ENCODE results near the gene COX5B. TPM values are rescaled to one million over a fixed set of nuclear protein-coding genes. Genes with fewer than 3 reads are reported as not detected.
A peak's percentile ranks its signal among the peaks of the same experiment; 100 is the strongest.

The COX5B gene
- polyA plus RNA-seq, 1 donor (not counting 4 experiments of a cell fraction or from before 2014, with no cell fraction given): 311 TPM

- Histone ChIP-seq H3K4me3 (ENCODE audit: control insufficient read depth in 2 of 3, extremely low read depth in 1 of 3, insufficient read depth in 2 of 3, low read depth in 1 of 3, low read length in 3 of 3) (peak overlapping the region; percentile 65 to 87 (median 82)), H3K9me1 (ENCODE audit: control insufficient read depth, extremely low read depth, insufficient read depth, low read length) (no peaks in the 10 kb centered on the region), H3K27me3 (ENCODE audit: control insufficient read depth, extremely low read depth, insufficient read depth, low read length) (no peaks in the 10 kb centered on the region), H4K20me1 (ENCODE audit: control insufficient read depth, extremely low read depth, insufficient read depth, low read length) (no peaks in the 10 kb centered on the region), H3K4me2 (ENCODE audit: control insufficient read depth, extremely low read depth, insufficient read depth, low read depth, low read length) (peak overlapping the region; percentile 74), H3K4me1 (ENCODE audit: control insufficient read depth, extremely low read depth, insufficient read depth, low read length) (peaks cover 9% of the 10 kb centered on the region), H3K27ac (ENCODE audit: control insufficient read depth, insufficient read depth, low read length) (peak overlapping the region; percentile 89), H2AFZ (ENCODE audit: control insufficient read depth, low read length) (peak overlapping the region; percentile 30), H3K36me3 (ENCODE audit: control insufficient read depth in 2 of 2, extremely low read depth in 1 of 2, insufficient read depth in 2 of 2, low read length in 2 of 2) (peaks cover 11 to 14% of the 10 kb centered on the region in 2 experiments), H3K9ac (ENCODE audit: control insufficient read depth, extremely low read depth, insufficient read depth, low read length) (peak overlapping the region; percentile 83), H3K9me3 (ENCODE audit: control insufficient read depth, low read depth, low read length) (no peaks in the 10 kb centered on the region), H3K79me2 (ENCODE audit: control insufficient read depth, insufficient read depth, low read length) (peaks cover 26% of the 10 kb centered on the region)
- FAIRE-seq (peak; percentile 49), DNase-seq (ENCODE audit: low read depth, low spot score) (no peak)
- dilution Hi-C loops (cut with MboI; ENCODE audit: extremely low pct_ligation_motif_present, low sequenced_read_pairs): no loop called here
- no peak for TF ChIP-seq EZH2 (IDR thresholded peaks at IDR 0.05; ENCODE audit: low read length)
These were observed 17.2 kb downstream of the COX5B start for GRCh38 chr2:97662895-97663625.

- Histone ChIP-seq H3K4me3 (ENCODE audit: control insufficient read depth in 2 of 3, extremely low read depth in 1 of 3, insufficient read depth in 2 of 3, low read depth in 1 of 3, low read length in 3 of 3) (peak overlapping the region; percentile 65 to 87 (median 82)), H3K9me1 (ENCODE audit: control insufficient read depth, extremely low read depth, insufficient read depth, low read length) (no peaks in the 10 kb centered on the region), H2AFZ (ENCODE audit: control insufficient read depth, low read length) (peak overlapping the region; percentile 30), H3K27me3 (ENCODE audit: control insufficient read depth, extremely low read depth, insufficient read depth, low read length) (no peaks in the 10 kb centered on the region), H3K9me3 (ENCODE audit: control insufficient read depth, low read depth, low read length) (no peaks in the 10 kb centered on the region), H3K9ac (ENCODE audit: control insufficient read depth, extremely low read depth, insufficient read depth, low read length) (peak overlapping the region; percentile 83), H3K4me2 (ENCODE audit: control insufficient read depth, extremely low read depth, insufficient read depth, low read depth, low read length) (peak overlapping the region; percentile 74), H3K36me3 (ENCODE audit: control insufficient read depth in 2 of 2, extremely low read depth in 1 of 2, insufficient read depth in 2 of 2, low read length in 2 of 2) (peaks cover 6 to 9% of the 10 kb centered on the region in 2 experiments), H3K27ac (ENCODE audit: control insufficient read depth, insufficient read depth, low read length) (peak overlapping the region; percentile 89), H3K79me2 (ENCODE audit: control insufficient read depth, insufficient read depth, low read length) (peaks cover 26% of the 10 kb centered on the region), H4K20me1 (ENCODE audit: control insufficient read depth, extremely low read depth, insufficient read depth, low read length) (no peaks in the 10 kb centered on the region), H3K4me1 (ENCODE audit: control insufficient read depth, extremely low read depth, insufficient read depth, low read length) (peaks cover 9% of the 10 kb centered on the region)
- FAIRE-seq (no peak), DNase-seq (ENCODE audit: low read depth, low spot score) (no peak)
- dilution Hi-C loops (cut with MboI; ENCODE audit: extremely low pct_ligation_motif_present, low sequenced_read_pairs): no loop called here
- TF ChIP-seq CTCF (optimal IDR thresholded peaks at IDR 0.05 in 1 of 3, IDR thresholded peaks at IDR 0.05 in 1 of 3, conservative IDR thresholded peaks at IDR 0.05 in 1 of 3; ENCODE audit: extremely low read depth in 1 of 3, insufficient read depth in 2 of 3, low read length in 3 of 3) (no peak), EZH2 (IDR thresholded peaks at IDR 0.05; ENCODE audit: low read length) (no peak)
These were observed 17.7 kb downstream of the COX5B start for GRCh38 chr2:97663626-97663961.
